Stomach (tissue), 4 donors: ENCODE data around the gene SPEN.

Source experiments
- POLR2A ChIP-seq, 4 donors: fragments of 450-650 bp; IDR thresholded peaks; one replicate each; pipeline ENCODE4 v1.6.1; 2016; ENCODE audit warnings: antibody characterized with exemption in 4 of 4, control low read depth in 2 of 4, mild to moderate bottlenecking in 1 of 4, moderate library complexity in 1 of 4
- POLR2AphosphoS5 ChIP-seq, 3 donors: sonication (generic); formaldehyde crosslinking; IDR thresholded peaks; one replicate each; pipeline ENCODE4 v1.6.1; 2016; ENCODE audit warnings: antibody characterized with exemption in 3 of 3
- TF ChIP-seq, protein P1 (sequence below), 7 experiments: fragments of 450-650 bp in 4 of 7; fragments of 200-600 bp in 3 of 7; sonication (generic) in 3 of 7; IDR thresholded peaks; one replicate each; pipeline ENCODE4 v1.5.1; 2016 to 2019; ENCODE audit warnings: antibody characterized with exemption in 7 of 7, control low read depth in 2 of 7, mild to moderate bottlenecking in 1 of 7

DNA sequence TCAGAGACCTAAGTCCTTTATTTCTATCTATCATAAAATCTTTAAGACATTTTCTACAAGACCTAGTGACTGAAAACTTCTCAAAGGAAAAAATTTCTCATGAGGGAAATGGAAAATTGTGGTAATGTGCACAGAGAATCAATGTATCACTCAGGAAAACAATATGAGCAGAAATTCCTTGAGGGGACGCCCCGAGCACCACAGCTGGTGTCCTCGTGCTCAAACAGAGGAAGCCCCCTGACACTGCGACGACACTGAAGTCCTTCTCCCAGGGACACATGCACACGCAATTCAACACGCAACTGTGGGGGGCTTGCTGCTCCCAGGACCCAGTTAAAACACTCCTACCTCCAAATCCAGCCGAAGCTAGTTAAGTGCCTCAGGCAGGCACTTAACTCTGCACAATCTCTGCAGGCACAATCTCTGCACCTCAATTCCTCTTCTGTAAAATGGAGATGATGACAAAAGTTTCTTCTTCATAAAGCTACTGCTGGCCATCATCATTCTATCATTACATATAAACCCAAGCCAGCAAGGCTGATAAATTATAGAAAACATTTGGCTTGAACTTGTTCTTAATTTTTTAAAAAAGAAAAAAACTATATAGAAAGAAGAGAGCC, 112.4 kb downstream of the SPEN start:
- TF ChIP-seq, protein P1, sequence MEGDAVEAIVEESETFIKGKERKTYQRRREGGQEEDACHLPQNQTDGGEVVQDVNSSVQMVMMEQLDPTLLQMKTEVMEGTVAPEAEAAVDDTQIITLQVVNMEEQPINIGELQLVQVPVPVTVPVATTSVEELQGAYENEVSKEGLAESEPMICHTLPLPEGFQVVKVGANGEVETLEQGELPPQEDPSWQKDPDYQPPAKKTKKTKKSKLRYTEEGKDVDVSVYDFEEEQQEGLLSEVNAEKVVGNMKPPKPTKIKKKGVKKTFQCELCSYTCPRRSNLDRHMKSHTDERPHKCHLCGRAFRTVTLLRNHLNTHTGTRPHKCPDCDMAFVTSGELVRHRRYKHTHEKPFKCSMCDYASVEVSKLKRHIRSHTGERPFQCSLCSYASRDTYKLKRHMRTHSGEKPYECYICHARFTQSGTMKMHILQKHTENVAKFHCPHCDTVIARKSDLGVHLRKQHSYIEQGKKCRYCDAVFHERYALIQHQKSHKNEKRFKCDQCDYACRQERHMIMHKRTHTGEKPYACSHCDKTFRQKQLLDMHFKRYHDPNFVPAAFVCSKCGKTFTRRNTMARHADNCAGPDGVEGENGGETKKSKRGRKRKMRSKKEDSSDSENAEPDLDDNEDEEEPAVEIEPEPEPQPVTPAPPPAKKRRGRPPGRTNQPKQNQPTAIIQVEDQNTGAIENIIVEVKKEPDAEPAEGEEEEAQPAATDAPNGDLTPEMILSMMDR (IDR thresholded peaks at IDR 0.05): no peak
- TF ChIP-seq POLR2A (IDR thresholded peaks at IDR 0.05): no peak
- no peak for TF ChIP-seq POLR2AphosphoS5 (IDR thresholded peaks at IDR 0.05)
